ENCODE data around the gene SLC2A4RG. TPM values are rescaled to one million over a fixed set of nuclear protein-coding genes. Genes with fewer than 3 reads are reported as not detected.

SLC2A4RG gene
- total and polyA plus RNA-seq, 2 experiments from 2014 or later = 21.3 to 63.9 TPM

DNA sequence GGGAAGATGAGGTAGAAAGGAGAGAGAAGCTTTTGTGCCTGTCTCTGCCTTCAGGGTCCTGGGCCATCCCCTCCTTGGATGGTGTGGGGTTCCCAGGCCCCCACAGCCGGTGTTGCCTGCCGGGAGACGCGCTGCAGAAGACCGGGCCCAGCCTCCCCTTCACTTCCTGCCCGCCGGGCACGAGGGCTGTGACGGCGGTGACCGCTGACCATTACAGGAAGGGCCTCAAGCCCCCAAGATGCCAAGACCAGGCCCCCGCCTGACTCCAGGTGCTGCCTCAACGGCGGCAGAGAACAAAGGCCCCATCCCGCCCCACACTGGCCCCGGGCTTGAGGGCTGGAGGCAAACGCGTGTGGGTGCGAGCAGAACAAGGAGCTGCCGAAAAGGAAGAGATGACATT is 53.3 kb downstream of the SLC2A4RG start:
- Histone ChIP-seq H4K20me1 (ENCODE audit: insufficient read depth) (no peaks in the 10 kb centered on the region), H3K79me2 (ENCODE audit: insufficient read depth) (no peaks in the 10 kb centered on the region), H2AFZ (no peak overlapping the region), H3K9ac (no peak overlapping the region), H3K9me2 (ENCODE audit: insufficient read depth) (no peaks in the 10 kb centered on the region), H3K4me2 (ENCODE audit: unreplicated experiment) (no peak overlapping the region), H3K4me1 (ENCODE audit: insufficient read depth) (no peaks in the 10 kb centered on the region), H3K27me3 (replicated peaks; ENCODE audit: insufficient read depth) (no peaks in the 10 kb centered on the region), H3K27ac (no peak overlapping the region), H3K4me3 (no peak overlapping the region), H3K36me3 (ENCODE audit: low read depth) (no peaks in the 10 kb centered on the region), H3K9me3 (ENCODE audit: low read depth) (no peaks in the 10 kb centered on the region), H3F3A (ENCODE audit: insufficient read depth) (no peaks in the 10 kb centered on the region)
- no peak for DNase-seq
- TF ChIP-seq EZH2 (IDR thresholded peaks at IDR 0.05; ENCODE audit: insufficient read depth, poor library complexity, severe bottlenecking) (no peak), EZH2phosphoT487 (IDR thresholded peaks at IDR 0.05; ENCODE audit: insufficient read depth, low read depth) (no peak)
- in situ Hi-C loops (cut with MboI) = no loop called here
- 81 to 84% methylated on average over 16 to 20 of the region's 20 CpGs for WGBS, 2 experiments (ENCODE audit: low coverage in 1 of 2, low lambda C conversion rate in 2 of 2, missing lambda C conversion rate in 2 of 2)

Small RNA genes lying within 50 kb of the gene (small RNA-seq; reads per million reads assigned to genes)
- gene LIME1 (ENCODE audit: low read depth, low replicate concordance) (not detected), gene TNFRSF6B (ENCODE audit: low read depth, low replicate concordance) (not detected)

Other genes with a start within 250 kb of the SLC2A4RG start
- gene EEF1A2, start 240.7 kb upstream of the SLC2A4RG start, total RNA-seq (2014; rRNA removed; shearing (Covaris generic)) = 0.43 TPM in 1 of 2 replicates, not detected in the other
- not detected in 2 replicates for gene EEF1A2, start 240.7 kb upstream of the SLC2A4RG start, polyA plus RNA-seq (2016; fragmentation: Nextera tagmentation; extraction: Ambion mirVana)
- gene PPDPF, start 219.0 kb upstream of the SLC2A4RG start, total RNA-seq (2014; rRNA removed; shearing (Covaris generic)) = 132 and 236 TPM in 2 replicates
- gene PPDPF, start 219.0 kb upstream of the SLC2A4RG start, polyA plus RNA-seq (2016; fragmentation: Nextera tagmentation; extraction: Ambion mirVana) = 170 and 171 TPM in 2 replicates
- gene PTK6, start 202.4 kb upstream of the SLC2A4RG start, total RNA-seq (2014; rRNA removed; shearing (Covaris generic)) = 0.13 TPM in 1 of 2 replicates, not detected in the other
- 0.06 TPM in 1 of 2 replicates, not detected in the other for gene PTK6, start 202.4 kb upstream of the SLC2A4RG start, polyA plus RNA-seq (2016; fragmentation: Nextera tagmentation; extraction: Ambion mirVana)
- gene SRMS, start 192.0 kb upstream of the SLC2A4RG start, total RNA-seq (2014; rRNA removed; shearing (Covaris generic)) = not detected in 2 replicates
- gene SRMS, start 192.0 kb upstream of the SLC2A4RG start, polyA plus RNA-seq (2016; fragmentation: Nextera tagmentation; extraction: Ambion mirVana) = not detected in 2 replicates
- 0.65 TPM in 1 of 2 replicates, not detected in the other for gene FNDC11, start 185.6 kb upstream of the SLC2A4RG start, total RNA-seq (2014; rRNA removed; shearing (Covaris generic))
- 0.15 and 0.37 TPM in 2 replicates for gene FNDC11, start 185.6 kb upstream of the SLC2A4RG start, polyA plus RNA-seq (2016; fragmentation: Nextera tagmentation; extraction: Ambion mirVana)
- 17.5 and 25.2 TPM in 2 replicates for gene HELZ2, start 165.5 kb upstream of the SLC2A4RG start, total RNA-seq (2014; rRNA removed; shearing (Covaris generic))
- gene HELZ2, start 165.5 kb upstream of the SLC2A4RG start, polyA plus RNA-seq (2016; fragmentation: Nextera tagmentation; extraction: Ambion mirVana) = 3.0 and 3.7 TPM in 2 replicates
- gene GMEB2, start 112.7 kb upstream of the SLC2A4RG start, total RNA-seq (2014; rRNA removed; shearing (Covaris generic)) = 13.6 and 15.4 TPM in 2 replicates
- 7.7 and 7.8 TPM in 2 replicates for gene GMEB2, start 112.7 kb upstream of the SLC2A4RG start, polyA plus RNA-seq (2016; fragmentation: Nextera tagmentation; extraction: Ambion mirVana)
- gene STMN3, start 86.4 kb upstream of the SLC2A4RG start, total RNA-seq (2014; rRNA removed; shearing (Covaris generic)) = 26.8 and 37.6 TPM in 2 replicates
- gene STMN3, start 86.4 kb upstream of the SLC2A4RG start, polyA plus RNA-seq (2016; fragmentation: Nextera tagmentation; extraction: Ambion mirVana) = 18.5 and 18.6 TPM in 2 replicates
- gene RTEL1, start 81.5 kb upstream of the SLC2A4RG start, total RNA-seq (2014; rRNA removed; shearing (Covaris generic)) = 15.6 and 30.7 TPM in 2 replicates
- gene RTEL1, start 81.5 kb upstream of the SLC2A4RG start, polyA plus RNA-seq (2016; fragmentation: Nextera tagmentation; extraction: Ambion mirVana) = 8.5 and 8.6 TPM in 2 replicates
- gene TNFRSF6B, start 43.1 kb upstream of the SLC2A4RG start, total RNA-seq (2014; rRNA removed; shearing (Covaris generic)) = 36.9 and 39.9 TPM in 2 replicates
- 17.4 and 17.5 TPM in 2 replicates for gene TNFRSF6B, start 43.1 kb upstream of the SLC2A4RG start, polyA plus RNA-seq (2016; fragmentation: Nextera tagmentation; extraction: Ambion mirVana)
- gene ARFRP1, start 31.8 kb upstream of the SLC2A4RG start, total RNA-seq (2014; rRNA removed; shearing (Covaris generic)) = 61.4 and 65.9 TPM in 2 replicates
- 57.6 and 60.8 TPM in 2 replicates for gene ARFRP1, start 31.8 kb upstream of the SLC2A4RG start, polyA plus RNA-seq (2016; fragmentation: Nextera tagmentation; extraction: Ambion mirVana)
- gene ZGPAT, start 31.7 kb upstream of the SLC2A4RG start, total RNA-seq (2014; rRNA removed; shearing (Covaris generic)) = 26.2 and 28.5 TPM in 2 replicates
- gene ZGPAT, start 31.7 kb upstream of the SLC2A4RG start, polyA plus RNA-seq (2016; fragmentation: Nextera tagmentation; extraction: Ambion mirVana) = 19.9 and 22.7 TPM in 2 replicates
- 14.1 and 32.0 TPM in 2 replicates for gene LIME1, start 3.1 kb upstream of the SLC2A4RG start, total RNA-seq (2014; rRNA removed; shearing (Covaris generic))
- 2.4 and 3.7 TPM in 2 replicates for gene LIME1, start 3.1 kb upstream of the SLC2A4RG start, polyA plus RNA-seq (2016; fragmentation: Nextera tagmentation; extraction: Ambion mirVana)
- 1.9 and 3.9 TPM in 2 replicates for gene ZBTB46, start 91.5 kb downstream of the SLC2A4RG start, total RNA-seq (2014; rRNA removed; shearing (Covaris generic))
- 0.33 and 0.38 TPM in 2 replicates for gene ZBTB46, start 91.5 kb downstream of the SLC2A4RG start, polyA plus RNA-seq (2016; fragmentation: Nextera tagmentation; extraction: Ambion mirVana)
- not detected in 2 replicates for gene ABHD16B, start 121.7 kb downstream of the SLC2A4RG start, total RNA-seq (2014; rRNA removed; shearing (Covaris generic))
- not detected in 2 replicates for gene ABHD16B, start 121.7 kb downstream of the SLC2A4RG start, polyA plus RNA-seq (2016; fragmentation: Nextera tagmentation; extraction: Ambion mirVana)
- gene TPD52L2, start 125.5 kb downstream of the SLC2A4RG start, total RNA-seq (2014; rRNA removed; shearing (Covaris generic)) = 198 and 214 TPM in 2 replicates
- 220 and 227 TPM in 2 replicates for gene TPD52L2, start 125.5 kb downstream of the SLC2A4RG start, polyA plus RNA-seq (2016; fragmentation: Nextera tagmentation; extraction: Ambion mirVana)
- 68.0 and 70.9 TPM in 2 replicates for gene DNAJC5, start 155.3 kb downstream of the SLC2A4RG start, total RNA-seq (2014; rRNA removed; shearing (Covaris generic))
- gene DNAJC5, start 155.3 kb downstream of the SLC2A4RG start, polyA plus RNA-seq (2016; fragmentation: Nextera tagmentation; extraction: Ambion mirVana) = 22.4 and 24.9 TPM in 2 replicates
- gene UCKL1, start 216.6 kb downstream of the SLC2A4RG start, total RNA-seq (2014; rRNA removed; shearing (Covaris generic)) = 17.6 and 21.5 TPM in 2 replicates
- 28.8 and 33.4 TPM in 2 replicates for gene UCKL1, start 216.6 kb downstream of the SLC2A4RG start, polyA plus RNA-seq (2016; fragmentation: Nextera tagmentation; extraction: Ambion mirVana)
- gene ZNF512B, start 230.2 kb downstream of the SLC2A4RG start, total RNA-seq (2014; rRNA removed; shearing (Covaris generic)) = 16.4 and 16.6 TPM in 2 replicates
- gene ZNF512B, start 230.2 kb downstream of the SLC2A4RG start, polyA plus RNA-seq (2016; fragmentation: Nextera tagmentation; extraction: Ambion mirVana) = 1.2 and 1.5 TPM in 2 replicates
- gene SAMD10, start 239.9 kb downstream of the SLC2A4RG start, total RNA-seq (2014; rRNA removed; shearing (Covaris generic)) = 0.38 and 1.3 TPM in 2 replicates
- gene SAMD10, start 239.9 kb downstream of the SLC2A4RG start, polyA plus RNA-seq (2016; fragmentation: Nextera tagmentation; extraction: Ambion mirVana) = 1.3 and 1.7 TPM in 2 replicates
- gene PRPF6, start 241.4 kb downstream of the SLC2A4RG start, total RNA-seq (2014; rRNA removed; shearing (Covaris generic)) = 39.0 and 47.1 TPM in 2 replicates
- 54.8 and 59.4 TPM in 2 replicates for gene PRPF6, start 241.4 kb downstream of the SLC2A4RG start, polyA plus RNA-seq (2016; fragmentation: Nextera tagmentation; extraction: Ambion mirVana)

Measured in GM23248 (cell line).